GM10847 (cell line): ENCODE results near the gene ULBP2.

ENCODE experiments used
- POLR2A ChIP-seq: IDR thresholded peaks from 2 replicates; pipeline ENCODE4 v1.6.1; 2011; ENCODE audit not compliant: insufficient read length; ENCODE audit errors: extremely low read depth

The ULBP2 gene

DNA sequence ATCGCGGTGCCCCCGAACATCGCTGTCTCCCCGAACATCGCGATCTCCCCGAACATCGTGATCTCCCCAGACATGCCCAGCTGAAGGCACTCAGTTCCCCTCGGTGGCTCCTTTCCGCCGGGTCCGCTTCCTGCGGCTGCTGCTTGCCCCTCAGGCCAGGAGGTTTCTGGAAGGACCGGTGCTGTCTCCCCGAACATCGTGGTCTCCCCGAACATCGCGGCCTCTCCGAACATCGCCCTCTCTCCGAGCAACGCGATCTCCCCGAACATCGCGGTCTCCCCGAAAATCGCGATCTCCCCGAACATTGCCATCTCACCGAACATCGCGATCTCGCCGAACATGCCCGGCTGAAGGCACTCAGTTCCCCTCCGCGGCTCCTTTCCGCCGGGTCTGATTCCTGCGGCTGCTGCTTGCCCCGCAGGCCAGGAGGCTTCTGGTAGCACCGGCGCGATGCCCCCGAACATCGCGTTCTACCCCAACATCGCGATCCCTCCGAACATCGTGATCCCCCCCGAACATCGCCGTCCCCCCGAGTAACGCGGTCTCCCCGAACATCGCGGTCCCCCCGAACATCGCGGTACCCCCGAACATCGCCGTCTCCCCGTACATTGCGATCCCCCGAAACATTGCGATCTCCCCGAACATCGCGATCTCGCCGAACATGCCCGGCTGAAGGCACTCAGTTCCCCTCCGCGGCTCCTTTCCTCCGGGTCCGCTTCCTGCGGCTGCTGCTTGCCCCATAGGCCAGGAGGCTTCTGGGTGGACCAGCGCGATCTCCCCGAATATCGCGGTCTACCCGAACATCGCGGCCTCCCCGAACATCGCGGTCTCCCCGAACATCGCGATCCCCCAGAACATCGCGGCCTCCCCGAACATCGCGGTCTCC, 22.7 kb downstream of the ULBP2 start:
- no peak for TF ChIP-seq POLR2A

DNA sequence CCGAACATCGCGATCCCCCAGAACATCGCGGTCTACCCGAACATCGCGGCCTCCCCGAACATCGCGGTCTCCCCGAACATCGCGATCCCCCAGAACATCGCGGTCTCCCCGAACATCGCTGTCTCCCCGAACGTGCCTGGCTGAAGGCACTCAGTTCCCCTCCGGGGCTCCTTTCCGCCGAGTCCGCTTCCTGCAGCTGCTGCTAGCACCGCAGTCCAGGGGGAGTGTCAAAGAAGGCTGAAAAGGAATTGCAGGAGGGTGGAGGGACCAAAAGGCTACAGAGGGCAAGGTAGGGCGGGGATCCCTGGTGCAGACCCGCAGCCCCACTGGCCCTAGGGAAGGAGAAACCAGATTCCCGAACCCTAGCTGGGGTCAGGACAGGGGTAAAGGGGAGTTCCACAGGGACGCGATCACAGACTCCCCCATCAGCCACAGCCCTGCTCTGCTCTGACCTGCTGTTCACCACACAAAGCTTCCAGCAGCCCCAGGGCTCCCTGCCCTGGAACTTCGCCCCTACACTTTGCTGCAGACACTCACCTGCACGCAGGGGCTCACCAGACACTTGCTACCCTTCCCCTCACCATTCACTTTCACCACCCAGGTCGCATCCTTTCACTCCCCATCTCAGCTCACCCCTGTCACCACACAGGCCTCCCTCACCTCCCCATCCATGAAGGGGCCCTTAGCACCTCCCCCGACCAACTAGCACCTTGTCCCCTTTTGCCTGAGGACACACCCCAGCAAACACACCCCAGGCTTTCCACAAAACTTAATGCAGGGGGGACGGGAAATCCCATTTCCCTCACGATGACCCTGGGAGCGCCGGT, 23.6 kb downstream of the ULBP2 start:
- no peak for TF ChIP-seq POLR2A

DNA sequence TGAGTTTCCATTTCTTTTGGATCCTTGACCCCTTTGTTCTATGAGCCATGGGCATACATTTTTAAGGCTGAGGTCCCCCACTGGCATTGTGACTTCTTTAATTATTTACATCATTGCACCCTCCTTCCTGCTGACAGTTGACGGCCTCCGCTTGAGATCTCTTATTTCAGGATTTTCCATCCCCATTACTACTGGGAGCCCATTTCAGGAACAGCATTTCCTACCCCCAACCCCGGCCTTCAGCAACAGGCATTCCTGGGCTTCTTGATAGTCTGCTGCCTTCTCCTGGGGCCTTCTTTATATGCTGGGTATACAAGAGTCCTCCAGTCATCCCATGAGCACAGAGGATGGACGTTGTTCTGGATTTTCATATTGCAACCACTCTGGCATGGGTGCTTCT, 25.8 kb downstream of the ULBP2 start:
- no peak for TF ChIP-seq POLR2A

DNA sequence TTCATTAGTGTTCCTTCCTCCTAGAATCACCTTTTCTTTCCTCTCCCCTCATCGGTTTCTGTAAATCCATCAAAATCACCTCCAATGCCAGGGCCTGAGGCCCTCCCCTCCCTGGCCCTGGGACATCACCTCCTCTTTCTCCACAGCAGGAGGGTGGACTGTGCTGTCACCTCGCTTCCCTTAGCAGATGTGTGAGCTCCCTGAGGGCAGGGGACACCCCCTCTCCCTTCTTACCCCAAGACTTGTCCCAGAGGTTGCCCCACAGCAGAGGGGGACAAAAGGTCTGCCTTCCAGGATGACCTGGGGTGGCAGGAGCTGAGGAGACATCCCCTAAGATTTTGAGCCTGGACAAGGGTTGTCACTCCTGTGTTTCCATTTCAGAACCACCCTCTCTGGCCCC, 27.8 kb downstream of the ULBP2 start:
- TF ChIP-seq POLR2A, result no peak

DNA sequence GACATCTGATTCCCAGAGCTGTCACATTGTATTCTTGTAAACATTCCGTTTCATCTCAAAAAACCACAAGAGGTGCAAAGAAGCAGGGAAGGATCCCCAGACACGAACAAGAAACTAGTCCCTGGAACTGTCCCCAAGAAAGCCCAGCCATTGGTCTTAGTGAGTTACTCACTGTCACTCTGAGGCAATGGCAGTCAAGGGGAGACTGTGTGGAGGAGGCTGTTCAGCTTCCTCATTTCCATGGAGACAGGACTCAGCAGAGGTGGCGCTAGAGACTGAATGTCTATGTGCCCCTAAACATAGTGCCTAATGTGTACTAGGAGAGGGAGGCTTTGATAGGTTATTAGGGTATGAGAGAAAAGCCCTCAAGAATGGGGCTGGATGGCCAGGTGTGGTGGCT, 33.0 kb downstream of the ULBP2 start:
- TF ChIP-seq POLR2A, result no peak

DNA sequence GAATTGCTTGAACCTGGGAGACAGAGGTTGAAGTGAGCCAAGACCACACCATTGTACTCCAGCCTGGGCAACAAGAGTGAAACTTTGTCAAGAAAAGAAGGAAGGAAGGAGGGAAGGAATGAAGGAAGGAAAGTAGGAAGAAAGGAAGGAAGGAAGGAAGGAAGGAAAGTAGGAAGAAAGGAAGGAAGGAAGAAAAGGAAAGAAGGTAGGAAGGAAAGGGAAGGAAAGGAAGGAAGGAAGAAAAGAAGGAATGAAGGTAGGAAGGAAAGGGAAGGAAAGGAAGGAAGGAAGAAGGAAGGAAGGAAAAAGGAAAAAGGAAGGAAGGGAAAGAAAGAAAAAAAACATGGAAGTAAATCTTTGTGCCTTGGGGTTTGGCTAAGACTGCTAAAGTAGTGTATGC, 33.6 kb downstream of the ULBP2 start:
- TF ChIP-seq POLR2A, result no peak

DNA sequence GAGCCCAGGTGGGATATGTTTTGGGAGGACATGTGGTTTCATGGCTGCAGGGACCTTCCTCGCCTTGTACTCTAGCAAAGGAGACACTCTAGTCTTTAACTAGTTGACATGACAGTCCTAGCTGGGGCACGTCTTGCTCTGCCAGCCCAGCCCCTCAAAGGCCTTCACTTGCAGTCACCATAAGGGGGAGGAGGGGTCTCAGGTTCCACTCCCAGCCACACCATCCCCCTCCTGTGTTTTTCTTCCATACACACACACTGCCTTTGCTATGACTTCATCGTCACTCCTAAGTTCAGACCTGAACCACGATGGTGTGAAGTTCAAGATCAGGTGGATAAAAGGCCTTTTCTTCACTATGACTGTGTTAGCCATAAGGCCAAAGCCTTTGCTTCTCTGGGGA, 35.4 kb downstream of the ULBP2 start:
- TF ChIP-seq POLR2A, result no peak

DNA sequence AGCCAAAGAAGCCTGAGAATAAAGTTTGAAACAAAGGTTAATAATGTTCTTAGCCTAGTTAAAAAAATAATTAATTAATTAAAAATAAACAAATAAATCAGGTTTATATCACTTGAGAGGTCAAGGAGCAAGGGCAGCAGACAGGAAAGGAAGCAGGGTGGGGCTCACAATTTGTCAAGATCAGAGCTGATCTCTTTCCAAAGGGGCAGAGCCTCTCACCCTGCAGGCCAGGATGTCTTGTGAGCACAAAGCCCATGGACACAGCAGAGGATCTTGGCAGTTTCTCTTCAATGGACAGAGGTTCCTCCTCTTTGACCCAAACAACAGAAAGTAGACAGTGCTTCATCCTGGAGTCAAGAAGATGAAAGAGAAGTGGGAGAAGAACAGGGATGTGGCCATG, 36.8 kb downstream of the ULBP2 start:
- no peak for TF ChIP-seq POLR2A

DNA sequence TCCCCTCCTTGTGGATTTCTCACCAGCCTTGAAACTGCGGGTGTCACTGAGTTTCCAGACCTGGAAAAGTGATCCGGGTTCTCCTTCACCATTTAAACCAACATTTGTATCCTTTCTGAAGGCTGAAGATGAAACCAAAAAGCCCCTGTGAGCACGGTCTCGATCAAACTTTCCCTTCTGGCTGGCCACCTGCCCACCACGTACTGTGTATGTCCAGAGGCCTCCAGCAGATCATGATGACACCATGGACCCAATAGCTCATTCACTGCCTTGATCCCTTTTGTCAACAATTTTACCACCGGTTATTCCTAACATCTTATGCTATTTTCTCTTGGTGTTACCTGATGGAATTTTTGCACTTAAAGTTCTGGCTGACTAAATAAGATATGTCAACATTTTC, 37.5 kb downstream of the ULBP2 start:
- TF ChIP-seq POLR2A, result no peak

DNA sequence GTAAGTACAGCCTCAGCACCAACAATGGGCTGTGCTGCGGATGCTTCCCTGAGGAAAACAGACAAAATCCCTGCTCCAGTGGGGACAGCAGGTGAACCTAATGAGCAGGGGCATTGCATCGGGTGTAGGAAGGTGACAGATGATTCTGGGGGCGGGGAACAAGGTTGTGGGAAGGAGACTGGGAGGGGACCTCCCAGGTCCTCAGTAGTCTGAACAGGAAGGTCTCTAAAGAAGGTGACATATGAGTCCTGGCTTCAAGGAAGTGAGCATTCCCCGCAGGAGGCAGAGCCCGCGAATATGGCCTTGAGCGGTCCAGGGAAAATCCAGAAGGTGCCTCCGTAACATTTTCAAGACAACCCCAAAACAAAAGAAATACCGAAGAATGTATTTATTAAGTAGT, 41.3 kb downstream of the ULBP2 start:
- no peak for TF ChIP-seq POLR2A

DNA sequence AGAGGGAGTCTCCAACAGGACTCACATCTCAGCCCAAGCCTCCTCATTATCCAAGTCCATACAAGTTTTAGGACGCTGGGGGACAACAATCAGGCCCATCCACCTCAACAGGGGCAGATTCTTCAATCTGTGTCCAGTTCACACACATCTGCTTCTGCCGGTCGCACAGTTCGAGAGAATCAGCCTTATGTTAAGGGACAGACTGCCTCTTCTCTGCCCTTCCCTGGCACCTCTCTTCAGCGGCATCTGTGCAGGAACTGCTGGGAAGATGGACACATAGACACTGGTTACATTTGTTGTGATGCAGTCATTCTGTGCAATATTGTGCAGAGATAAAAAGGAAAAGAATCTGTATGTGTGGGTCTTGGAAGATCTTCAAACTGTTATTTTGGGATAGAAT, 43.0 kb downstream of the ULBP2 start:
- no peak for TF ChIP-seq POLR2A

DNA sequence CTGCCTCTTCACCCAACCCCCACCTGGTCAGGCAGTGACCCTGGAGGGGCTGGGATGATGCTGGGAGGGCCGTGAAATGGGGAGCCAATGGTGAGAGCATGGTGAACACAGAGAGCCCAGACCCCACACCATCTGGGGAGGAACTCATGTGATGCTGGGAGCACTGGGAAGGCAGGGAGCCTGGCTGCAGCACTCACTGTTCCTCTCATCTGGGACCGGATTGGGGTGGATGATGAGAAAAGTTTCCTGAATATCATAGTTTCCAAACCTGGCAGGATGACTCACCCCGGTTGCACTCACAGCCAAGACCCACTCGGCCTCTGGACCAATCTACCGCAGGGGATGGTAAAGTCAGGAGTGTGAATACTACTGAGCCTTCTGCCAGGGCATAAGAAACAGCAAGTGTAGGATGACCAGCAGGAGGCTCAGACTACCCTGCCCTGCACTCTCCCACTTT, 43.7 kb downstream of the ULBP2 start:
- no peak for TF ChIP-seq POLR2A

DNA sequence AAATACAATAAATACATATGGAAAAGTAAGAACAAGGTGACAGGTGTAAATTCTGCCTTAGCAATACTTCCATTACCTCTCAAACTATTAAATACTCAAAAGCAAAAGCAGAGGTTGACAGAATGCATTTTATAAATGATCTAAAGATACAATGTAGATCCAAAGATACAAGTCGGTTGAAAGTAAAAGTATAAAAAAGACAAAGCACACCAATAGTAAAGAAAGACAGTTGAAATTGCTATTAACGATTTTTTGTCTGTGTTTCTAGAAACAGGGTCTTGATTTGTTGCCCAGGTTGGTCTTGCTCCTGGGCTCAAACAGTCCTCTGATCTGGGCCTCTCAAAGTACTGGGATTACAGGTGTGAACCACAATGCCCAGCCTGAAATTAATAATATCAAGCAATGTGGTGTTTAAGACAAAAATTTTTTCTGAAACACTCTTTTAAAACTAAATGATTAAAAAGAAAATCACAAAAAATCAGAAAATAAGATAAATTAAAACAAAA, 45.8 kb downstream of the ULBP2 start:
- no peak for TF ChIP-seq POLR2A

DNA sequence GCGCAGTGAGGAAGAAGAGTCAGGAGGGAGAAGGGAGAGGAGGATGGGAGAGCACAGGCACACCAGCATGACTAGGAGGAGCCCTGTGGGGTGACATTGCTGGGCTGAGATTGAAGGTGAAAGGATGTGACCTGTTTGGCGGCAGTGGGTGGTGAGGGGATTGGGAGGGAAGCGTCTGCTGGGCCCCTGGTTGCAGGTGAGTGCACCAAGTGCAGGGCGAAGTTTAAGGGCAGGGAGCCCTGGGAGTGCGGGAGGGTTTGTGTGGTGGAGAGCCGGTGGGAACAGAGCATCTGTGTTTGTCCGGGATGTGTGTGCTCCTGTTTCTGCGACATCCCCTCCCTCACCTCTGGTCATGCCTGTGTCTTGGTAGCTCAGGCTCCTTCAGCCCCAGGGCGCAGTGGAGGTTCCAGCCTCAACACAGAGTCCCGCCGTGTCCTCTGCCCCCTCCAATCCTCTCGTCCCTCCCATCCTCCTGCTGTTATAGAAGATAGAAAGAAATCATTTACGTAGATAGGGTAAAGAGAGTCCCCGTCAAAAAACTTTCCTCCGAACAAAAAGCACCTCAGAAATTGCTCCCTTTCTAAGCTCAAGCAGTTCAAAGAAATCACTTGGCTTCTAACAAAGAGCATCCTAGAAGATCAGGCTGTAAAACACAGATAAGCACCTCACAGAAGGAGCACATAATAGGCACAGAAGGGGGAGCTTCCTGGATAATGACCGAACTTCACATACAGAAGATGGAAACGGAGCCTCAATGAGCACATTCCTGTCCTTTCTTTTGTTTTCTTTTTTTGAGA, 46.9 kb downstream of the ULBP2 start:
- no peak for TF ChIP-seq POLR2A

DNA sequence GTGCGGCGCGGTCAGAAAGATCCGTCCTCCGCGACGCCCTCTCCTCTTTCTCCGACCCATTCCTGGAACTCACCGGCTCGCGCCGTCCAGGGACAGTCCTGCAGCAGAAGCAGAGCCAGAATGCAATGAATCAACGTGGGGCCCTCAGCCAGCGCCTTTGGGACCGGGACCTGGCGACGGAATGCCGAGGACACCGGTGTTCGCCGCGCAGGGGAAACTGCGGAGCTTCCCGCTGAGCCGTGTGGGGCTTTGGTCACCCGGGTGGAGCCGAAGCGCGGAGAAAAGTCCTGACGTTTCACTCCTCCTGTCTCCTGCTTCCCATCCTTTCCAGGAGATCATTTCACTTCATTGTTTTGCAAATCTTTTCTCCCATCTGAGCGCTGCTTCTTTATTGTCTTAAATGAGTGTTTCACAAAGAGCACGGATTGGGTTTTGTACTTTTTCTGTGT, 48.4 kb downstream of the ULBP2 start:
- no peak for TF ChIP-seq POLR2A
